Stimulated activated CD4-positive, alpha-beta T cell treated with anti-CD3 and anti-CD28 coated beads, Interleukin-1b, Interleukin-23, amount 100 ng/mL, for 4 hours (primary cell): ENCODE data around the gene OR2B6.

Source experiments
- DNase-seq, 2 donors: peaks; one replicate each; pipeline ENCODE4 v3.0.0-alpha.2; 2020; ENCODE audit warnings: low read depth in 2 of 2

The OR2B6 gene

DNA sequence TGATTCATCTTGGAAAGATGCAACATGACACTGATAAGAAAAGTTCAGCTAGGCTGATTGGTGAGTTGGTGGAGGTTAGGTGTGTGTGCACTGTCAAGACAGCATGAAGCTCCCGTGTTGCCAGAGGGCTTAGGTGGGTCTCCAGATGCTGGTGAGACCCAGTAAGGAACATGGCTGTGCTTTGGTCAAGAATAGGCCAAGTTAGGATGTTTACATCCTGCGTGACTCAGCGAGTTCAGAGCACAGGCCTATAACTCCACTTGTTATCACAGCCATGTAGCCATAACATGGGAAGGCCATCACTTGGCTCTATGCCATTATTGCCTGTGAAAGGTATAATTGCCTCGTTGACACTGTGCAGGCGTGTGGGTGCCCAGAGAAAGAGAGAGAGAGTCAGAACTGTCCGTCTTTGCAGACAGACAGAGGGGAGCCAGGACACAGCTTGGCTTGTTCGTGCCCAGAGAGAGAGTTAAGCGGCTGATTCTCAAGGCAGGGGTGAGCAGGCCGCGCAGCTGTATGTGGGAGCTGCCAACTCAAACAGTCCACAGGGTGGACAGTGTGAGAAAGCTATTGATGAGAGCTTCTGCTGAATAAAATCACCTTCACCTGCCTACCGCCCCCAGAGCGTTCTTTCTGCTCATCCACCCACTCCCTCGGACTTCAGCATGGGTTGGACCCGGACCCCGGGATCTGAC lies 43.5 kb downstream of the OR2B6 start:
- DNase-seq = no peak

DNA sequence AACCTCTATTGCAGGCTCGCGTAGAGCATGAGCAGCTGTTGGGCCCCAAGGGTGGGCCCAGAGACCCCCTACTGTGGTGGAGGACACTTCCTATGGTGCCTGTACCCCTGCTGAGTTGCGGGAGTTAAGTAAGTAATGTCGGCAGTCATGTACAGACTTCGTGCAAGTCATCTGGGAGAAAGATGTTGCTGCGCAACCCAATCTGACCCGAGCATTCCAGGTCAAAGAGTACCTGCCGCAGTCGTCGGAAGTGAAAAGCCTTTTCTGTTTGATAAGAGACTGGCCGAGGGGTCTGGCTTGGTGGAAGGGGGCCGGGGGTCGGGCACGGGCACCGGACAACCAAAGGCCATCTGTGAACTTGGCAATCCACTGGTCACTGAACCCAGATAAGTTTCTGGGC lies 44.3 kb downstream of the OR2B6 start:
- no peak for DNase-seq

DNA sequence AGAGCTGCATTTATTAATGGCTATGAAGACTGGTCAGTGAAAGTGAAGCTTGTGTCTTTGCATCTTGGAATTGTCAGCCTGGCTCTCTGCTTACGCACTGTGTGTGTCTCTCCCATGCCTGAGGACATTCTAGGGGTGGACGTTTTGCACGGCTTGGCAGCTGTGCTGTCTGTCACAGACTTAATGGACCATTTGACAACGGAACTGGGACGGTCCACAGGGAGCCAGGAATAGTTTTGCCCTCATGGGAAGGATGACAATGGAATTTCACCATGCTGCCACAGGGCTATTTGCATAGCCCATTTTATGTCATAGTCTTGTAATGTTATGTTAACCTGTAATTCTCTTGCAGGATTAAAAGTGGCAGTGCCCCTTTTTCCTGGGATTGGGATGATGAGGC lies 44.7 kb downstream of the OR2B6 start:
- DNase-seq = no peak

DNA sequence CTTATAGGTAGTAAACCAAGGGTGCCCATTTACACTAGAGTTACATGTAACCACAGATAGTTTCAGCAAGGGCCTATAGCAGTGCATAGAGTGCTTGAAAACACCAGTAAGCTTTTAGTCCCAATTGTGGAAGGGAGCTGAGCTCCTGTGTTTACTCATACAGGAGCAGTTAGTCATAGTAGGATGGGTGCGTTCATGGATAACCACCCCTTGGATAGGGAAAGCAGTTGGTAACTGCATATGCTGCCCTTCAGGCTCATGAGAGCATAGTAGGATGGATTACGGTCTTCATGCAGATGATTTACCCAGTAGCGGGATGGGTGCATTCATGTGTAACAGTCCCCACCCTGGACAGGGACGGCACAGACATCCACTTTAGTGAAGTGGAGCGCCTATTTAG lies 45.1 kb downstream of the OR2B6 start:
- DNase-seq = no peak

DNA sequence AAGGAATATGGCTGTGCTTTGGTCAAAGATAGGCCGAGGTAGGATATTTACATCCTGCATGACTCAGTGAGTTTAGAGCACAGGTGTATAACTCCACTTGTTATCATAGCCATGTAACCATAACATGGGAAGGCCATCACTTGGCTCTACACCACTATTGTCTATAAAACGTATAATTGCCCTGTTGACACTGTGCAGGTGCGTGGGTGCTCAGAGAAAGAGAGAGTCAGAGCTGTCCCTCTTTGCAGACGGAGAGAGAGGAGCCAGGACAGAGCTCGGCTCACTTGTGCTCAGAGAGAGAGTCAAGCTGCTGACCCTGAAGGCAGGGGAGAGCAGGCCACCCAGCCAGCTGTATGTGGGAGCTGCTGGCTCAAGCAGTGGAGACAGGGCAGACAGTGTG lies 46.0 kb downstream of the OR2B6 start:
- no peak for DNase-seq

DNA sequence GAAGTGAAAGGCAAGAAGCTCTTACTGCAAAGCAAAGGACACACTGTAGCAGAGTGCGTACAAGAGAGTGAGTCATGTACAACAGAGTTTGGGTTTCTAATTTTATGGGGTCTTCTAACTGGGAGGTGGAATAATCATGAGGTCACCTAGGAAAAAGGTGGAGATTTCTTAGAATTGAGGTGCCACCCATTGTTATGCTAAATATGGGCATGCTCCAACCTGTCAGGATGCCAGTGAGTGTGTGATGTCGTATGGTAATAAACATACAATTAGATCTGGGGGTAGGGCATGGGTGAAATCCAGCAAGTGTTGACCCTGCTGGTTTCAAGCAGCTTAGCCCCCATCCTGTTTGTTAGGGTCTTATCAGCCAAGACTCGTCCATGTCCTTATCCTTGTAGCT lies 46.6 kb downstream of the OR2B6 start:
- no peak for DNase-seq

DNA sequence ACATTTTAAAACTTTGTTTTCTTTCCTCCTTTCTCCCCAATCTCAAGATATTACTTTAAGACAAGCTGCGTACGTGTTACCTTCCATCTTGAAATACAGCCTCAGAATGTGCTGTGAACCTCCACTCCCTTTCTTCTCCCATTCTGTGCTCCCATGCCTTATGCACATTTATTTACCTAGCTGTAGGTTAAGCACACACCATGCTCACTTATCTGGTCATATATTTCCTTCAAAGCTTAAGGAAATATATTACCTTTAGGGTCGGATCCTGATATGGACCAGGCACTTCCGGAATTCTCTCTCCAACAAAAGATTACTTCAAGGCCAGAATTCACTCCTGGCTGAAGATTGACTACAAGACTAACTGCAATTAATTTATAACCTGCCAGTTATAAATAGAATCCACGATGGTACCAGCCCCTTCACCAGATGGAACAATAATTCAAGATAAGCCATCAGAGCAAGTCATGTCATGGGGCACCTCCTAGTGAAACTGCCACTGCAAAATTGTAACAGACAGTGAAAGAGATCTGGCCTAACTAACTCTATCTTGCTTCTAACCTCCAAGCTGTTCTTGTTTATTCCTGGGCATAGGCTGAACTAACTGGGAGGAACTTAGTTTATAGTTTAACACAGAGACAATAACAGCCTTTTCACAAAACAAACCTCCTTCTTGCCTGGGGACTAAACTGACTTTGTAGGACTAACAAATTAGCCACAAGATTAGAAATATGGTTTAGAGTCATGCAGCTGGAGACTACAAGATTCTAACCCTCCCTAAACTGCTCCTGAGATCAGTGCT lies 47.5 kb downstream of the OR2B6 start:
- DNase-seq = no peak

DNA sequence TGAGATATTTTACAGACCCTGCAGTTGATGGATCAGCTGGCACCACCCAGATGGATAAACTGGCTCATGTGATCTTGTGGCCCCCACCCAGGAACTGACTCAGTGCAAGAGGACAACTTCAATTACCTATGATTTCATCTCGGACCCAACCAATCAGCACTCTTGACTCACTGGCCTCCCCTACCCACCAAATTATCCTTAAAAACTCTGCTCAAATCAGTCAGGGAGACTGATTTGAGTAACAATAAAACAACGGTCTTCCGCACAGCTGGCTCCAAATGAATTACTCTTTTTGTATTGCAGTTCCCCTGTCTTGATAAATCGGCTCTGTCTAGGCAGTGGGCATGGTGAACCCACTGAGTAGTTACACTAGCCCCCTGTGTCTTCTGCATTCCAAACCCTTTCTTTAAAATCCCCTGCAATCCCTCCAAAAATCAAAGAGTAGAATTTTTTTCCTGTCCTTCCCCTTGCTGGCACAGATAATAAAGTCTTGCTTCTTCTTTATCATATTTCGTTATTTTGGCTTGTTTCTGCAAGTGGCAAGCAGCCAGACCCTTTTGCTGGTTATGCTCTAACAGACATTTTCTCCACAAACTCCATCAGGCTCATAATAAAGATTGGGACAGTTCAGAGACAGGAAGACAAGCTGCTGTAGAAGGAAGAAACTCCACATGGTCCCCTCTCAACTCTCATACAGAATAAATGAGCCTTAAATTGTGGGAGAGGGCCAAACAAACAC lies 48.3 kb downstream of the OR2B6 start:
- DNase-seq = no peak

DNA sequence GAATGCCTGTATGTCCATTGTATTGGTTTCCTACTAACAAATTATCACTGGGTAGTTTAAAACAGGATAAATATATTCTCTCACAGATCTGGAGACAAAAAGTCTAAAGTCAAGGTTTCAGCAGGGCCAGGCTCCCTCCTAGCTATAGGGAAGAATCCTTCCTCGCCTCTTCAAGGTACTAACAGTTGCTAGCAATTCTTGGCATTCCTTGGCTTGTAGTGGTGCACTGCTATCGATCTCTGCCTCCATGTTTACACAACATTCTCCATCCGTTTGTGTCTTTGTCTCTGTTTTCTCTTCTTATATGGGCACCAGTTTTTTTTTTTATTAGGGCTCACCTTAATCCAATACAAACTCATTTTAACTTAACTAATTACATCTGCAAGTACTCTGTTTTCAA lies 48.9 kb downstream of the OR2B6 start:
- DNase-seq = no peak
